HG03135 (cell line): Measurements from ENCODE around the gene AHCYL2.
A peak's percentile ranks its signal among the peaks of the same experiment; 100 is the strongest.
"Not testable (repeated sequence)": the region's sequence is repeated elsewhere in the genome, so short reads cannot be mapped to it uniquely, and the experiment has no call there.

Source experiments
- ATAC-seq: cut with Tn5 transposase; IDR thresholded peaks from one replicate; pipeline ENCODE4 v1.9.1; 2021; ENCODE audit warnings: mild to moderate bottlenecking, moderate library complexity; ENCODE audit not compliant: unreplicated experiment

Gene AHCYL2

GRCh38 chr7:129208667-129209066 lies 16.2 kb upstream of the AHCYL2 start:
- no peak for ATAC-seq

GRCh38 chr7:129209067-129209926 lies 15.5 kb upstream of the AHCYL2 start:
- no peak for ATAC-seq

DNA sequence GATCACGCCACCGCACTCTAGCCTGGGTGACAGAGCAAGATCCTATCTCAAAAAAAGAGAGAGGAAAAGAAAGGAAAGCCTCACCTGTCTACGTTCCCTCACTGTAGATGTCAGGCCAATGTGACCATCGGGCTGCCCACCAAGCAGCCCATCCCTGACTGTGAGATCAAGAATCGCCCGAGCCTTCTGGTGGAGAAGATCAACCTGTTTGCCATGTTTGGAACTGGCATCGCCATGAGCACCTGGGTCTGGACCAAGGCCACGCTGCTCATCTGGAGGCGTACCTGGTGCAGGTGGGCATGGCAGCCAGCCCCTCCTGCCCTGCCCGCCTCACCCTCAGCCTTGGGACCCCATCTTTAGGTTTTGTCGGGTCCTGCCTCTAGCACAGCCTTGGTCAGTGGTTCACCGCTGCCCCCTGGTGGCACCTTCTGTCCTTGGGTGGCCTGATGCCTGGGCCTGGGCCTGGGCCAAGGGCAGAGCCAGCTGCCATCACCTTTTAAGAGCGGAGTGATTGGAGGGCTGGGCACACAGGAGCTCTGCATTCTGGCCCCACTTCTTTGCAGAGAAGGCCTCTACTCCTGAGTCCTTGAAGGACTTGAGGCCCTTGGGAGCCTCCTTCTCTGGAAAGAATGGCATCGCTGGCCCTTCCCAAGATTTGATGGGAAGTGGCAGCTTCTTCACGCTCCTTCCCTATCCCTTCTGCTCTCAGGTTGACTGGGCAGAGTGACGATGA lies 14.4 kb upstream of the AHCYL2 start:
- ATAC-seq, result peak; percentile 68

- ATAC-seq, result no peak
These were observed 13.9 kb upstream of the AHCYL2 start for GRCh38 chr7:129210989-129211312.

DNA sequence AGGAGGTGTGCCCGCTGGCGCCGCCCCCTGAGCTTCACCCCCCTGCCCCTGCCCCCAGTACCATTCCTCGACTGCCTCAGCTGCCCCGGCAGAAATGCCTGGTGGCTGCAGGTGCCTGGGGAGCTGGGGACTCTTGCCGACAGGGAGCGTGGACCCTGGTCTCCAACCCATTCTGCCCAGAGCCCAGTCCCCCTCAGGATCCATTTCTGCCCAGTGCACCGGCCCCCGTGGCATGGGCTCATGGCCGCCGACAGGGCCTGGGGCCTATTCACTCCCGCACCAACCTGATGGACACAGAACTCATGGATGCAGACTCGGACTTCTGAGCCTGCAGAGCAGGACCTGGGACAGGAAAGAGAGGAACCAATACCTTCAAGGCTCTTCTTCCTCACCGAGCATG lies 12.7 kb upstream of the AHCYL2 start:
- no peak for ATAC-seq

- ATAC-seq, result no peak
These were observed 12.2 kb upstream of the AHCYL2 start for GRCh38 chr7:129212596-129212995.

GRCh38 chr7:129213828-129214227 lies 11.0 kb upstream of the AHCYL2 start:
- no peak for ATAC-seq

DNA sequence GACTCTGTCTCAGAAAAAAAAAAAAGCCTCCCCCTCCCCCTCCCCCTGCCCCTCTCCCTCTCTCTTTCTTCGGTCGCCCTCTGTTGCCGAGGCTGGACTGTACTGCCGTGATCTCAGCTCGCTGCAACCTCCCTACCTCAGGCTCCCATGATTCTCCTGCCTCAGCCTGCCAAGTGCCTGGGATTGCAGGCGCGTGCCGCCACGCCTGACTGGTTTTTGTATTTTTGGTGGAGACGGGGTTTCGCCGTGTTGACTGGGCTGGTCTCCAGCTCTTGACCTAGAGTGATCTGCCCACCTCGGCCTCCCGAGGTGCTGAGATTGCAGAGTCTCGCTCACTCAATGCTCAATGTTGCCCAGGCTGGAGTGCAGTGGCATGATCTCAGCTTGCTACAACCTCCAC lies 9.1 kb upstream of the AHCYL2 start:
- ATAC-seq, result not testable (repeated sequence)

DNA sequence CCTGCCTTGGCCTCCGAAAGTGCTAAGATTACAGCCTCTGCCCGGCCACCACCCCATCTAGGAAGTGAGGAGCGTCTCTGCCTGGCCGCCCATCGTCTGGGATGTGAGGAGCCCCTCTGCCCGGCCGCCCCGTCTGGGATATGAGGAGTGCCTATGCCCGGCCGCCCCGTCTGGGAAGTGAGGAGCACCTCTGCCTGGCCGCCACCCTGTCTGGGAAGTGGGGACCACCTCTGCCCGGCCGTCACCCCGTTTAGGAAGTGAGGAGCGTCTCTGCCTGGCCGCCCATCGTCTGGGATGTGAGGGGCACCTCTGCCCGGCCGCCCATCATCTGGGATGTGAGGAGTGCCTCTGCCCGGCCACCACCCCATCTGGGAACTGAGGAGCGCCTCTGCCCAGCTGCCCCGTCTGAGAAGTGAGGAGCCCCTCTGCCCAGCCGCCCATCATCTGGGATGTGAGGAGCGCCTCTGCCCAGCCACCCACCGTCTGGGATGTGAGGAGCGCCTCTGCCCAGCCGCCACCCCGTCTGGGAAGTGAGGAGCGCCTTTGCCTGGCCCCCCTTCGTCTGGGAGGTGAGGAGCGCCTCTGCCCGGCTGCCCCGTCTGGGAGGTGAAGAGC lies 8.6 kb upstream of the AHCYL2 start:
- not testable (repeated sequence) for ATAC-seq

- not testable (repeated sequence) for ATAC-seq
These were observed 7.9 kb upstream of the AHCYL2 start for GRCh38 chr7:129216821-129217416.

DNA sequence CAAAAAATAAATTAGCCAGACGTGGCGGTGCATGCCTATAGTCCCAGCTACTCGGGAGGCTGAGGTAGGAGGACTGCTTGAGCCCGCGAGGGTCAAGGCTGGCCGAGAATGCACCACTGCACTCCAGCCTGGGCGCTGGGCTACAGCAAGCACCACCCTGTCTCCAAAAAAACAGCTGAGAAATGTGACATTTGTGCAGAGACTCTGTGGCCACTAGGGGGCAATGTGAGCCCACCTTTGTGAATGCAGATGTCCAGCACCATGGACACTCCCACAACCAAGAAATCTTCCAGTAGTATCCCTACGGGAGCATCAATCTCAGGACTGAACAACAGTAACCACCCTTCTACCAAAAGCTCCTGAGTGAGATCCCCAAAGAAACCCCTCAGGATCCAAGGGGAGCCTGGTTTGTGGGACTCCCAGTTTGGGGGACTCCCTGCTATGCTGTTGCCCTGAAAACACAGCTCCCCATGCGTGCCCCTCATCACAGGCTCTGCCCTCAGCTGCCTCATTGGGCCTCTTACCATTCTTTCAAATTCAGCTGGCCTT lies 6.2 kb upstream of the AHCYL2 start:
- ATAC-seq, result no peak

GRCh38 chr7:129219166-129219565 lies 5.7 kb upstream of the AHCYL2 start:
- ATAC-seq, result not testable (repeated sequence)

DNA sequence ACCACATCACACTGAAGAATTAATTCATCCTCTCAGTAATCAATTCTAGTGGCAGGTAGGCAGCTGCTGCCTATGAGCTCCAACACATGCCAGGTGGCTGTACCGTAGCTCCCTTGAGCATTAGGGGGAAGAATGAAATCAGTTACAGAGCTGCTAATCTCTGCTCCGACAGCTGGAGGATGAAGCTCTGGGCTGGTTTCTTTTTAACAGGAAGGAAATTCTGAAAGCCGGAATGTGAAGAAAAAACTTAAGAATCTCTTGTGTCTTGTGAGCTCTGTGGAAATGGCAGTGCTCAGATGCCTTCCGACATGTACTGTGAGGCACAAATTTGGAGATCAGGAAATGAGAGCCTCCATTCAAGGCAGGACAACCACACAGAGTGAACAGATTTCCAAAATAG lies 2.8 kb upstream of the AHCYL2 start:
- ATAC-seq, result no peak

DNA sequence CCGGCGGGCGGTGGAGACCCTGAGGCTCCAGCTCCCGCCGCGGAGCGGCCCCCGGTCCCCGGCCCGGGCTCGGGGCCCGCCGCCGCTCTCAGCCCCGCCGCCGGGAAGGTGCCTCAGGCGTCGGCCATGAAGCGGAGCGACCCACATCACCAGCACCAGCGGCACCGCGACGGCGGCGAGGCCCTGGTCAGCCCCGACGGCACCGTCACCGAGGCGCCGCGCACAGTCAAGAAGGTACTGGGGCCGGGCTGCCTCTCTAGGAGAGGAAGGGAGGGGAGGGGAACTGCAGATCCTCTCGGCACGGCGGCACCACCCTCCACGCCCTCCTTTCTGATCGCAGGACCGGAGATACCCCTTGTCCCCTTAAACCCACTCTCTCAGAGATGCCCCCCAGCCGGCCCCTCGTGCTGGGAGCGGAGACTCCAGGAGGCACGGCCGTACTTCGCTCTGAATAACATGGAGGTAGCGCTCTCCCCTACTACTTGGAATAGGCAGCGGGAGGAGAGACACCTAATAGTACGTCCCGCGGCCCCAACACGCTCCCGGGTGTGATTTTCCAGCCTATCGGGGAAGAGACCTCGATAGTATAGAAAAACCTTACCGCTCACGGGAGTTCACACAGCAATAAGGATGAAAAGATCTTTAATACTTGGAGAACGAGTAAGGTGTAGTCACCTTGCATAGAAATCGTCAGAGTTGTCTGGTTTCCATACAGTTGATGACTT lies 538 bp downstream of the AHCYL2 start:
- ATAC-seq, result peak; percentile 36

DNA sequence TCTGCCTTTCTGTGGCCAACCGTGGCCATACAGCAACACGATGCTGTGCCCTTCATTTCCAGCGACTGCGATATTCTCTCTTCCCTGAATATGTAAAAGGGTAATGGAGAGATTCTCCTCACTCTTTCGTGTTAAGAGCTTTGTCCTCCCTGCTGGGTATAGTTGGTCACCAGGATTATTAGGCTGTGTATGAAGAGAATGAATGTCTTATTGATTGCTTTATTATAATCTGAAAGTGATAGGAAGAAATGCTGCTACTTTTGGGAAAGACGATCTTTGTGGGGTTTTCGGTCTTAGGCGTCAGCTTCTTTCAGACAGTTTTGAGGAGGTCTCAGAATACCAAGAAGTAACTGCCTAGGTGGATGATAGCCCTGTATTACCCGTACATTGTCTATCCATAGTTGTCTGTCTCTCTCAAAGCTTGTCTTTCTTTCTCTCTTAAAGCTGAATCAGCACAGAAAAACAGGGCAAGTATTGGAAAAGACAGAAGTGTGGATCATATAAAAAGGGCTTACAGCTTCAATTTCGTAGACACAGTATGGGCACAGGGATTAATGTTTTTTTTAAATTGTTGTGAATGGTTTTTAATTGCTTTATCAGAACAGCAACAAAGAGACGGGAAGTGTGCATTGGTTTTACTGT lies 1.2 kb downstream of the AHCYL2 start:
- no peak for ATAC-seq

GRCh38 chr7:129227646-129228578 lies 3.1 kb downstream of the AHCYL2 start:
- ATAC-seq, result no peak

- no peak for ATAC-seq
These were observed 3.8 kb downstream of the AHCYL2 start for GRCh38 chr7:129228633-129229032.

DNA sequence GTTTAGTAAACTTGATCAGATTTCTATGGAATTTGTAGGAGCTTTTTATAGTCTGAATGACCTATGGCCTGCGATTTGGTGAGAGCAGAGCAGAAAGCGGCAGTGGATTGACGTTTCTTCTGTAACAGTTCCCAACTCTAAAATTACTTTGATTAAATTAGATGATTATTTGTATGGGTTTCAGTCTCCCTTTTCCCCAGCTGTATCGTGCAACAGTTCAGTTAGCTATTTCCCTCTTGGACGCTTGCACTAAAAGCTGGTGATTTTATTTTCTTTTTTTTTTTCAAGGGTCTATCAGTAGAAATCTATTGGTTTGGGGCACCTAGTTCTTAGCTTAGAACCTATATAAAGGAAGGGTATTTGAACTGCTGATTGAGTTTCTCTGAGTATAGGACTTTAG lies 6.8 kb downstream of the AHCYL2 start:
- ATAC-seq, result no peak

- ATAC-seq, result no peak
These were observed 13.7 kb downstream of the AHCYL2 start for GRCh38 chr7:129238546-129238945.
